Tibial nerve (tissue), 4 donors: ENCODE data around the gene SLC7A5. TPM values are rescaled to one million over a fixed set of nuclear protein-coding genes. Genes with fewer than 3 reads are reported as not detected.
A peak's percentile ranks its signal among the peaks of the same experiment; 100 is the strongest.

Experiments used
- DNase-seq, 2 donors: peaks; one replicate each; pipeline ENCODE4 v3.0.0-alpha.2; 2019; ENCODE audit warnings: low spot score in 2 of 2
- H3K27ac ChIP-seq, 4 donors: fragments of 200-600 bp; sonication (generic) in 3 of 4; one replicate each; pipeline ENCODE4 v1.5.1; 2017 to 2019; ENCODE audit warnings: mild to moderate bottlenecking in 1 of 4
- H3K27me3 ChIP-seq, 2 donors: fragments of 200-600 bp; sonication (generic) in 1 of 2; one replicate each; pipeline versions ENCODE4 v1.5.1 to v1.6.0; 2017 to 2019
- H3K36me3 ChIP-seq, 3 donors: fragments of 200-600 bp; sonication (generic); one replicate each; pipeline ENCODE4 v1.5.1; 2018 to 2019
- H3K4me1 ChIP-seq, 4 donors: fragments of 200-600 bp; sonication (generic) in 3 of 4; one replicate each; pipeline ENCODE4 v1.5.1; 2017 to 2019
- H3K4me3 ChIP-seq, 4 donors: fragments of 200-600 bp; sonication (generic) in 3 of 4; one replicate each; pipeline ENCODE4 v1.5.1; 2017 to 2019; ENCODE audit warnings: mild to moderate bottlenecking in 1 of 4, moderate library complexity in 1 of 4
- H3K9me3 ChIP-seq, 4 donors: fragments of 200-600 bp; sonication (generic) in 3 of 4; one replicate each; pipeline ENCODE4 v1.5.1; 2017 to 2019
- CTCF ChIP-seq, 5 experiments: fragments of 200-600 bp in 3 of 5; fragments of 450-650 bp in 2 of 5; sonication (generic) in 3 of 5; IDR thresholded peaks; one replicate each; pipeline ENCODE4 v1.5.1; 2016 to 2019; ENCODE audit warnings: antibody characterized with exemption in 5 of 5, mild to moderate bottlenecking in 3 of 5, moderate library complexity in 2 of 5
- EP300 ChIP-seq, 2 donors: sonication (generic); formaldehyde crosslinking; IDR thresholded peaks; one replicate each; pipeline ENCODE4 v1.6.1; 2017; ENCODE audit warnings: antibody characterized with exemption in 2 of 2, mild to moderate bottlenecking in 1 of 2
- POLR2A ChIP-seq, 2 donors: fragments of 450-650 bp; IDR thresholded peaks; one replicate each; pipeline ENCODE4 v1.6.1; 2017; ENCODE audit warnings: antibody characterized with exemption in 2 of 2, mild to moderate bottlenecking in 2 of 2, moderate library complexity in 2 of 2
- WGBS, 2 donors: methylation state at CpG; one replicate each; pipeline ENCODE4 v1.1.5; 2018; 5-methylcytosine and 5-hydroxymethylcytosine counted together
- total RNA-seq, 4 donors: library from RNA; depleted of rRNA; stranded (reverse); fragments of >200 nt; gene quantifications; one replicate each; pipeline ENCODE4 v1.1.0, GENCODE V29; 2016

Gene SLC7A5
- total RNA-seq, 4 donors from 2014 or later = 5.5 to 6.6 (median 6.0) TPM

- H3K27ac ChIP-seq = no peak overlapping the region
- H3K36me3 ChIP-seq = no peaks in the 10 kb centered on the region
- no peak overlapping the region for H3K4me3 ChIP-seq
- TF ChIP-seq EP300 (IDR thresholded peaks at IDR 0.05) (no peak), POLR2A (IDR thresholded peaks at IDR 0.05) (no peak), CTCF (IDR thresholded peaks at IDR 0.05) (no peak)
- DNase-seq = no peak
- 77 to 79% methylated on average over 19 of the region's 19 CpGs for WGBS, 2 donors
- peaks cover 0 to 18% of the 10 kb centered on the region in 2 donors for H3K27me3 ChIP-seq
- H3K9me3 ChIP-seq = no peaks in the 10 kb centered on the region
- H3K4me1 ChIP-seq = no peaks in the 10 kb centered on the region
These were observed 45.0 kb downstream of the SLC7A5 start for GRCh38 chr16:87824016-87824990.

- no peak for DNase-seq
- peaks cover 0 to 3% (median 0%) of the 10 kb centered on the region in 4 donors for H3K9me3 ChIP-seq
- H3K4me3 ChIP-seq = no peak overlapping the region
- H3K4me1 ChIP-seq = no peaks in the 10 kb centered on the region
- no peak for TF ChIP-seq POLR2A (IDR thresholded peaks at IDR 0.05)
- no peak for TF ChIP-seq CTCF (IDR thresholded peaks at IDR 0.05)
- no peak for TF ChIP-seq EP300 (IDR thresholded peaks at IDR 0.05)
- H3K36me3 ChIP-seq = no peaks in the 10 kb centered on the region
- H3K27ac ChIP-seq = no peak overlapping the region
- WGBS, 2 donors = 84 to 90% methylated on average over 24 of the region's 24 CpGs
- H3K27me3 ChIP-seq = peaks cover 0 to 18% of the 10 kb centered on the region in 2 donors
These were observed 46.0 kb downstream of the SLC7A5 start for GRCh38 chr16:87823181-87823929.

- WGBS, 2 donors = 66 to 74% methylated on average over 38 of the region's 38 CpGs
- H3K4me3 ChIP-seq = no peak overlapping the region
- no peak for DNase-seq
- TF ChIP-seq POLR2A (IDR thresholded peaks at IDR 0.05) (no peak), EP300 (IDR thresholded peaks at IDR 0.05) (no peak), CTCF (IDR thresholded peaks at IDR 0.05) (no peak)
- H3K27me3 ChIP-seq = peaks cover 0 to 18% of the 10 kb centered on the region in 2 donors
- no peaks in the 10 kb centered on the region for H3K36me3 ChIP-seq
- peaks cover 0 to 13% (median 2%) of the 10 kb centered on the region in 4 donors for H3K9me3 ChIP-seq
- H3K27ac ChIP-seq = peak overlapping the region in 1 of 4 donors; percentile 21
- H3K4me1 ChIP-seq = no peaks in the 10 kb centered on the region
These were observed 47.0 kb downstream of the SLC7A5 start for GRCh38 chr16:87822108-87822970.

- H3K27ac ChIP-seq = peak overlapping the region in 1 of 4 donors; percentile 21
- peaks cover 0 to 21% (median 3%) of the 10 kb centered on the region in 4 donors for H3K9me3 ChIP-seq
- no peaks in the 10 kb centered on the region for H3K36me3 ChIP-seq
- DNase-seq = no peak
- H3K4me1 ChIP-seq = no peaks in the 10 kb centered on the region
- TF ChIP-seq CTCF (IDR thresholded peaks at IDR 0.05) (no peak), EP300 (IDR thresholded peaks at IDR 0.05) (no peak), POLR2A (IDR thresholded peaks at IDR 0.05) (no peak)
- H3K4me3 ChIP-seq = no peak overlapping the region
- peaks cover 0 to 18% of the 10 kb centered on the region in 2 donors for H3K27me3 ChIP-seq
- WGBS, 2 donors = 44 to 45% methylated on average over 18 of the region's 18 CpGs
These were observed 47.8 kb downstream of the SLC7A5 start for GRCh38 chr16:87821376-87822107.
